GM13976 (cell line): ENCODE data around the gene ALPL.

Experiments
- DNase-seq: peaks from one replicate; pipeline ENCODE4 v3.0.0; 2012; ENCODE audit warnings: low spot score
- CTCF ChIP-seq: IDR thresholded peaks from 2 replicates; pipeline ENCODE4 v1.5.1; 2012; ENCODE audit warnings: borderline replicate concordance, mild to moderate bottlenecking; ENCODE audit not compliant: insufficient read depth; ENCODE audit errors: extremely low read depth, missing control alignments, control extremely low read depth
- in situ Hi-C: fragments of 300-500 bp; cut with MboI; formaldehyde crosslinking; loops from one replicate; pipeline ENCODE4 v1.12.0; 2022; ENCODE audit warnings: low sequenced_read_pairs, mixed read lengths, inconsistent platforms; ENCODE audit not compliant: unreplicated experiment

ALPL gene

GRCh38 chr1:21598904-21599303 lies 89.7 kb downstream of the ALPL start:
- in situ Hi-C loops, result no loop called here
- no peak for TF ChIP-seq CTCF
- no peak for DNase-seq

GRCh38 chr1:21599402-21599801 lies 90.2 kb downstream of the ALPL start:
- DNase-seq, result no peak
- TF ChIP-seq CTCF, result no peak
- in situ Hi-C loops, result no loop called here

GRCh38 chr1:21601278-21602048 lies 92.2 kb downstream of the ALPL start:
- DNase-seq, result no peak
- in situ Hi-C loops, result no loop called here
- no peak for TF ChIP-seq CTCF

- no peak for TF ChIP-seq CTCF
- DNase-seq, result no peak
- in situ Hi-C loops, result no loop called here
Measured at GRCh38 chr1:21603177-21604138, 94.2 kb downstream of the ALPL start.

GRCh38 chr1:21604208-21604957 lies 95.2 kb downstream of the ALPL start:
- in situ Hi-C loops, result no loop called here
- TF ChIP-seq CTCF, result no peak
- no peak for DNase-seq

- in situ Hi-C loops, result no loop called here
- TF ChIP-seq CTCF, result no peak
- DNase-seq, result no peak
Measured at GRCh38 chr1:21605012-21605715, 95.9 kb downstream of the ALPL start.
